GM12892 (cell line): ENCODE results near the gene FARP2.

Source experiments
- POLR2A ChIP-seq: IDR thresholded peaks from 2 replicates; pipeline ENCODE4 v1.6.1; 2011; ENCODE audit warnings: low read depth, low read length, control low read depth
- POLR2AphosphoS5 ChIP-seq: IDR thresholded peaks from 2 replicates; pipeline ENCODE4 v1.6.1; 2011; ENCODE audit warnings: low read depth, low read length, control low read depth
- TAF1 ChIP-seq: IDR thresholded peaks from 2 replicates; pipeline ENCODE4 v1.6.1; 2011; ENCODE audit warnings: low read depth, mild to moderate bottlenecking, control low read depth, low read length, borderline replicate concordance

- TF ChIP-seq POLR2A, result no peak
- TF ChIP-seq POLR2AphosphoS5, result no peak
- TF ChIP-seq TAF1, result no peak
Observed at GRCh38 chr2:241479026-241479898, 123.2 kb downstream of the FARP2 start.
